Stomach smooth muscle (tissue), 2 donors: Measurements from ENCODE around the gene GALNT7.

ENCODE experiments used
- H3K27ac ChIP-seq: one replicate; pipeline ENCODE4 v1.7.0; 2013; ENCODE audit warnings: mild to moderate bottlenecking, low read length, inconsistent platforms
- H3K27me3 ChIP-seq, 2 donors: one replicate each; pipeline ENCODE4 v1.7.0; 2013; ENCODE audit warnings: low read length in 2 of 2; ENCODE audit not compliant: insufficient read depth in 2 of 2, control insufficient read depth in 1 of 2
- H3K36me3 ChIP-seq, 2 donors: one replicate each; pipeline ENCODE4 v1.7.0; 2013; ENCODE audit warnings: low read length in 2 of 2; ENCODE audit not compliant: control insufficient read depth in 2 of 2, insufficient read depth in 2 of 2
- H3K4me1 ChIP-seq: one replicate; pipeline ENCODE4 v1.7.0; 2013; ENCODE audit warnings: low read length; ENCODE audit not compliant: control insufficient read depth, insufficient read depth
- H3K4me3 ChIP-seq, 2 donors: one replicate each; pipeline ENCODE4 v1.7.0; 2013; ENCODE audit warnings: low read length in 2 of 2
- H3K9ac ChIP-seq, 2 donors: one replicate each; pipeline ENCODE4 v1.7.0; 2013; ENCODE audit warnings: low read length in 2 of 2, mild to moderate bottlenecking in 1 of 2
- H3K9me3 ChIP-seq, 2 donors: one replicate each; pipeline ENCODE4 v1.7.0; 2013; ENCODE audit warnings: low read length in 2 of 2; ENCODE audit not compliant: control insufficient read depth in 2 of 2
- donor health status: healthy.
- donor health status: Pancreatic carcinoma.

GALNT7 gene

DNA sequence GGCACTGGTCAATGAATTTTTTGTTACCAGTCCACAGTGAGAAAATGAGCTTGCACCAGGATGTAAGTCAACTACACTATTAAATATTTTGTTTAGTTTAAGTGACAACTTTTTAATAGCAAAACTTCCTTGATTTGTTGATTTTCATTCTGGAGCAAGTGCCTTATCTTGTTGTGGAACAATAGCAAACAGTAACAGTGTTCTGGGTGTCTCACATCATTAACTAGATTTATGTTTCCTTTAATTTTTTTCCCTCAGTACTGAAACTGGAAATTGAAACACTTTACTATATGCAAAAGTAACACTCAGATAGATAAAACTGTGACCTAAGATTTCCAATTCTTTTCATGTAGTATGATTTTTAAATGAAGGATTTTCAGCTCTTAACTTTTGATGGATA, 80.1 kb downstream of the GALNT7 start:
- no peak overlapping the region for H3K27ac ChIP-seq
- no peaks in the 10 kb centered on the region for H3K9me3 ChIP-seq
- H3K4me3 ChIP-seq = no peak overlapping the region
- H3K36me3 ChIP-seq = peaks cover 0 to 6% of the 10 kb centered on the region in 2 donors
- H3K27me3 ChIP-seq = no peaks in the 10 kb centered on the region
- no peak overlapping the region for H3K9ac ChIP-seq
- H3K4me1 ChIP-seq = peaks cover 4% of the 10 kb centered on the region

- peaks cover 4% of the 10 kb centered on the region for H3K4me1 ChIP-seq
- H3K36me3 ChIP-seq = peaks cover 0 to 6% of the 10 kb centered on the region in 2 donors
- H3K27me3 ChIP-seq = no peaks in the 10 kb centered on the region
- H3K9me3 ChIP-seq = no peaks in the 10 kb centered on the region
- no peak overlapping the region for H3K27ac ChIP-seq
- no peak overlapping the region for H3K4me3 ChIP-seq
- H3K9ac ChIP-seq = no peak overlapping the region
Measured at GRCh38 chr4:173252024-173252935, 83.7 kb downstream of the GALNT7 start.

- H3K36me3 ChIP-seq = peaks cover 0 to 6% of the 10 kb centered on the region in 2 donors
- H3K27ac ChIP-seq = no peak overlapping the region
- no peak overlapping the region for H3K4me3 ChIP-seq
- no peak overlapping the region for H3K9ac ChIP-seq
- H3K9me3 ChIP-seq = no peaks in the 10 kb centered on the region
- no peaks in the 10 kb centered on the region for H3K27me3 ChIP-seq
- H3K4me1 ChIP-seq = peaks cover 4% of the 10 kb centered on the region
Measured at GRCh38 chr4:173253561-173253960, 85.0 kb downstream of the GALNT7 start.

DNA sequence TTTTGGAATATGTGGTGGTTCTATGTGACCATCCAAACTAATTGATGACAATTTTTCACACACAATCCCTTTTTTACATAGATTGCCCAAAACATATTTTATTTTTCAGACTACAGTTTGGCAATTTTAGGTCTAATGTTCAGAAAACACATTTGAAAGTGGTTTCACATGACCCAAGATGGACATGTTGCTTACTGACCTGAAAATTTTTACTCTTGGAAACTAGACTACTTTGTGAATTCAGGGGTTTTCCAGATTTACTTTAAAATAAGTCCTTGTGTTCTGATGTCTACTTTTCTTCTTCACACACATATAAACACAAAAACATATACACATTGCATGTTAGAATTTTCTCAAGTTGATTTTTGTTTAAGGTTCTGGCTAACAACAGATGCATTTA, 86.0 kb downstream of the GALNT7 start:
- Histone ChIP-seq H3K27ac (no peak overlapping the region), H3K9me3 (no peaks in the 10 kb centered on the region), H3K9ac (no peak overlapping the region), H3K4me1 (peaks cover 4% of the 10 kb centered on the region), H3K27me3 (no peaks in the 10 kb centered on the region), H3K36me3 (no peaks in the 10 kb centered on the region), H3K4me3 (no peak overlapping the region)

DNA sequence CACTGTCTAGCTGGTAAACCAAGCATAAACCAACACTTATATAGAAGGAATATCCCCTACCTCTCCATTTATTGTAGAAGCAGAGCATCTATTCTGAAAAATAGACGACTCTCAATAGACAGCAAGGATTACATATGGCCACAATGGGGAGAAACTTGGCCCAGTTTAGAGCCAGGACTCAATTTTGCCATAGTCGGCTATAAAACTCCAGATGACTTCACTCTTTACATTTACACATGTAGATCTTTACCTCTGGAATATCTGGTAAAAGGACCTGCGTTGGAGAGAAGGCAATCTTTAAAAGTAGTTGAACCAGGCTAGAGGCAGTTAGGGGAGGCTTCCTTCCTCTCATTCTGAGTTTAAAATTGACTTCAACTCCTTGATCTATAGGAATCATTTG, 88.2 kb downstream of the GALNT7 start:
- Histone ChIP-seq H3K27ac (no peak overlapping the region), H3K36me3 (no peaks in the 10 kb centered on the region), H3K9me3 (no peaks in the 10 kb centered on the region), H3K9ac (no peak overlapping the region), H3K4me3 (no peak overlapping the region), H3K27me3 (no peaks in the 10 kb centered on the region), H3K4me1 (peaks cover 4% of the 10 kb centered on the region)

DNA sequence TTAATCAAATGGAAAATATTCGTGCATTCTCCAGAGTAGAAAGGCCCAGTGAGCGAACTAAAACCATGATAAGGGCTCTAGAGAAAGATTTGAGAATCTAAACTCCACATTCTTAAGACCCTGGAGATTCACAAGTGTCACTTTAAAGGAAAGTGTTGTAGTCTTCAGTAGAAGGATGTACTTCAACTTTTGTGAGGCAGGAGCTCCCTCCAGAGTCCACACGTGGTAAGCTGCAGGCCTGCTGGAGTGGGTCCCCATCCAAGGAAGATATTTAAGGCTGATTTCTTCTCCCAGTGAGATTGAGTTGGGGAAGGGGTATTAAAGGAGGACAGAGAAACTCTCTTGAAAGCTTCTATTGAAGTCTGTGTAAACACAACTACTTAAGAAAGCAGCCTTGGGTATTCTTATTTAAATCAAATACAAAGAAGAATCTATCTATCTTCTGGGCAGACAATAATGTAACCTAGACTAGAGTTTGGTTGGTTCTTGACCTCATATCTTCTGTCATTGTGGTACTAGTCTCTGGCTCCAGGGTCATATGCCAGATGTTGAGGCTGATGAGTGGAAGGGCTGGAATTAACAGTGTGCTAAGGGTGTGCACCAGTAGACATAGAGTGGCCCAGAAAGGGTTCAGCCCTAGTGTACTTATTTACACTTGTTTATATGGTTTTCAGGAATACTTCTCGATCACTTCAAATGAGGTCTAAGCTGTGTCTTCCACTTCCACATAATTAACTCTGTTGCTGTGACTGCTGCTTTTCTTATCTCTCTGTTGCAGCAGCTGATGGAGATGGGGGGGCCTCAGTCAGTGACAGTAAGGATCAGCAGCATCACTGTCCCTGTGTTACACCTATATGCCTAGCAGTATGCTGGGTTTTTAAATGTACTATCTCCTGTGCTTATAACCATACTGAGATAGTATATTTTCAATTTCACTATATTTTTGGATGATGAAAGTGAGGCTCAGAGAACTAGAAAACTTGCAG, 89.4 kb downstream of the GALNT7 start:
- no peak overlapping the region for H3K9ac ChIP-seq

GRCh38 chr4:173258866-173259265, 90.3 kb downstream of the GALNT7 start:
- no peaks in the 10 kb centered on the region for H3K9me3 ChIP-seq
- no peaks in the 10 kb centered on the region for H3K36me3 ChIP-seq
- H3K4me1 ChIP-seq = no peaks in the 10 kb centered on the region
- no peak overlapping the region for H3K9ac ChIP-seq
- no peak overlapping the region for H3K27ac ChIP-seq
- no peaks in the 10 kb centered on the region for H3K27me3 ChIP-seq
- H3K4me3 ChIP-seq = no peak overlapping the region

More for the DNA sequence above, 89.4 kb downstream of the GALNT7 start:
- H3K27ac ChIP-seq = no peak overlapping the region
- no peak overlapping the region for H3K4me3 ChIP-seq
- H3K36me3 ChIP-seq = no peaks in the 10 kb centered on the region
- no peaks in the 10 kb centered on the region for H3K27me3 ChIP-seq
- no peaks in the 10 kb centered on the region for H3K4me1 ChIP-seq
- no peaks in the 10 kb centered on the region for H3K9me3 ChIP-seq

- Histone ChIP-seq H3K27me3 (no peaks in the 10 kb centered on the region), H3K9me3 (no peaks in the 10 kb centered on the region), H3K27ac (no peak overlapping the region), H3K9ac (no peak overlapping the region), H3K36me3 (no peaks in the 10 kb centered on the region), H3K4me1 (no peaks in the 10 kb centered on the region), H3K4me3 (no peak overlapping the region)
Measured at GRCh38 chr4:173259310-173259709, 90.7 kb downstream of the GALNT7 start.

GRCh38 chr4:173261052-173261451, 92.4 kb downstream of the GALNT7 start:
- Histone ChIP-seq H3K4me1 (peaks cover 7% of the 10 kb centered on the region), H3K27ac (no peak overlapping the region), H3K4me3 (no peak overlapping the region), H3K27me3 (no peaks in the 10 kb centered on the region), H3K9ac (no peak overlapping the region), H3K9me3 (no peaks in the 10 kb centered on the region), H3K36me3 (no peaks in the 10 kb centered on the region)

GRCh38 chr4:173262375-173262774, 93.8 kb downstream of the GALNT7 start:
- Histone ChIP-seq H3K4me1 (peaks cover 7% of the 10 kb centered on the region), H3K27me3 (no peaks in the 10 kb centered on the region), H3K27ac (no peak overlapping the region), H3K36me3 (no peaks in the 10 kb centered on the region), H3K9me3 (no peaks in the 10 kb centered on the region), H3K4me3 (no peak overlapping the region), H3K9ac (no peak overlapping the region)
